A549 (cell line): ENCODE results near the gene BIRC5.

Experiments used
- CBX8 ChIP-seq: fragments of 200-600 bp; sonication (generic); IDR thresholded peaks from 2 replicates; pipeline ENCODE4 v1.6.1; 2016
- CHD2 ChIP-seq: fragments of 150-350 bp; IDR thresholded peaks from 2 replicates; pipeline ENCODE4 v1.6.1; 2014; ENCODE audit warnings: low read length; ENCODE audit not compliant: partially characterized antibody
- CTCF ChIP-seq: fragments of >200 bp; sonication (Bioruptor Twin); formaldehyde crosslinking; IDR thresholded peaks from 3 replicates; pipeline ENCODE4 v1.5.1; 2016
- FOSL2 ChIP-seq, 2 experiments: fragments of 450-650 bp in 1 of 2; fragments of >200 bp in 1 of 2; sonication (Bioruptor Twin) in 1 of 2; formaldehyde crosslinking; IDR thresholded peaks; 2 replicates each; pipeline versions ENCODE4 v1.5.0 to v1.6.1; 2016 to 2020; ENCODE audit warnings: mild to moderate bottlenecking in 1 of 2, moderate library complexity in 1 of 2
- HDAC2 ChIP-seq: fragments of 200-600 bp; sonication (generic); IDR thresholded peaks from 2 replicates; pipeline ENCODE4 v1.6.1; 2016
- MAX ChIP-seq: IDR thresholded peaks from 2 replicates; pipeline ENCODE4 v1.6.1; 2012
- MYC ChIP-seq: IDR thresholded peaks from 2 replicates; pipeline ENCODE4 v1.6.1; 2012; ENCODE audit warnings: mild to moderate bottlenecking, inconsistent platforms, low read length, improper control_type of control experiment, borderline replicate concordance
- RAD21 ChIP-seq, 2 experiments: fragments of >200 bp in 1 of 2; sonication (Bioruptor Twin) in 1 of 2; formaldehyde crosslinking in 1 of 2; IDR thresholded peaks in 1 of 2; conservative IDR thresholded peaks in 1 of 2; 2 replicates in 1 of 2; 3 replicates in 1 of 2; pipeline ENCODE4 v1.6.1; 2012 to 2018; ENCODE audit warnings: inconsistent platforms in 1 of 2
- REST ChIP-seq: fragments of 200-600 bp; sonication (generic); IDR thresholded peaks from 2 replicates; pipeline ENCODE4 v1.6.1; 2016; ENCODE audit warnings: antibody characterized with exemption, mild to moderate bottlenecking, moderate library complexity
- RFX5 ChIP-seq: fragments of 450-650 bp; IDR thresholded peaks from 2 replicates; pipeline ENCODE4 v1.7.1; 2014; ENCODE audit warnings: antibody characterized with exemption, mild to moderate bottlenecking, moderate library complexity

- TF ChIP-seq CTCF: no peak
- no peak for TF ChIP-seq HDAC2
- TF ChIP-seq MYC: no peak
- TF ChIP-seq REST: no peak
- no peak for TF ChIP-seq RAD21 (conservative IDR thresholded peaks at IDR 0.05 in 1 of 2, IDR thresholded peaks at IDR 0.05 in 1 of 2)
- no peak for TF ChIP-seq FOSL2 (IDR thresholded peaks at IDR 0.05)
- no peak for TF ChIP-seq FOSL2 (CRISPR knock-in tag; IDR thresholded peaks at IDR 0.05)
- no peak for TF ChIP-seq CHD2
- TF ChIP-seq MAX: no peak
- no peak for TF ChIP-seq RFX5
- TF ChIP-seq CBX8: no peak
Observed at GRCh38 chr17:78249074-78249817, 35.2 kb downstream of the BIRC5 start.
